H1 (cell line): ENCODE results near the gene LCLAT1. TPM values are rescaled to one million over a fixed set of nuclear protein-coding genes. Genes with fewer than 3 reads are reported as not detected.

ENCODE experiments used
- CTCF ChIA-PET: fragments of 300-600 bp; sonication (Branson Sonifier 250); formaldehyde crosslinking; loops from one replicate; lab custom pipeline; 2021; ENCODE audit not compliant: partially characterized antibody; lab: Charles Lee
- POLR2A ChIA-PET: fragments of 300-600 bp; sonication (Branson Sonifier 250); formaldehyde crosslinking; loops from one replicate; lab custom pipeline; 2021; ENCODE audit warnings: inconsistent platforms; ENCODE audit not compliant: partially characterized antibody; lab: Charles Lee
- DNase-seq, 2 experiments: peaks; one replicate each; pipeline versions ENCODE4 v3.0.0 to v3.0.0-alpha.2; 2010 to 2022; ENCODE audit warnings: low spot score in 2 of 2, low read depth in 1 of 2, mixed read lengths in 1 of 2
- FAIRE-seq: peaks from 2 replicates; lab custom pipeline; 2011; peaks lifted over from hg19 to GRCh38; lab: Jason Lieb, UNC
- H2AFZ ChIP-seq: 2 replicates; pipeline ENCODE4 v1.8.1; 2012; ENCODE audit warnings: low read length, inconsistent platforms
- H2AK5ac ChIP-seq: 2 replicates; pipeline ENCODE4 v1.6.1; 2013; ENCODE audit warnings: low read depth, low read length
- H2BK120ac ChIP-seq: replicated peaks from 2 replicates; pipeline ENCODE3; 2013; ENCODE audit warnings: low read depth, low read length, inconsistent platforms
- H2BK12ac ChIP-seq: 2 replicates; pipeline ENCODE4 v1.6.1; 2013; ENCODE audit warnings: low read depth, low read length
- H2BK15ac ChIP-seq: 2 replicates; pipeline ENCODE4 v1.6.1; 2013; ENCODE audit warnings: low read length
- H2BK20ac ChIP-seq: 2 replicates; pipeline ENCODE4 v1.6.1; 2013; ENCODE audit warnings: low read length
- H2BK5ac ChIP-seq: 2 replicates; pipeline ENCODE4 v1.6.1; 2013; ENCODE audit warnings: low read depth, low read length
- H3K14ac ChIP-seq: 2 replicates; pipeline ENCODE4 v1.6.1; 2013; ENCODE audit warnings: inconsistent platforms; ENCODE audit not compliant: insufficient read length
- H3K18ac ChIP-seq: 2 replicates; pipeline ENCODE4 v1.6.1; 2013; ENCODE audit warnings: low read length; ENCODE audit errors: extremely low read depth
- H3K23ac ChIP-seq: 2 replicates; pipeline ENCODE4 v1.6.1; 2013; ENCODE audit warnings: inconsistent platforms; ENCODE audit not compliant: insufficient read length
- H3K23me2 ChIP-seq: 2 replicates; pipeline ENCODE4 v1.6.1; 2013; ENCODE audit warnings: low read depth, low read length
- H3K27ac ChIP-seq: 2 replicates; pipeline ENCODE4 v1.6.1; 2011; ENCODE audit warnings: low read depth, low read length, inconsistent platforms
- H3K27me3 ChIP-seq, 4 experiments: replicated peaks in 1 of 4; 1 replicate in 1 of 4; 2 replicates in 3 of 4; pipeline versions ENCODE4 v1.6.1 to v1.8.1; 2011 to 2013; ENCODE audit warnings: low read length in 3 of 4, mild to moderate bottlenecking in 3 of 4, inconsistent platforms in 2 of 4, mixed read lengths in 2 of 4, moderate library complexity in 1 of 4; ENCODE audit not compliant: control insufficient read depth in 3 of 4, insufficient read depth in 3 of 4; ENCODE audit errors: extremely low read depth in 1 of 4
- H3K36me3 ChIP-seq, 4 experiments: 2 replicates each; pipeline versions ENCODE4 v1.6.1 to v1.8.1; 2011 to 2013; ENCODE audit warnings: mild to moderate bottlenecking in 4 of 4, low read length in 3 of 4, moderate library complexity in 2 of 4, control low read depth in 1 of 4, inconsistent platforms in 1 of 4; ENCODE audit not compliant: insufficient read depth in 4 of 4, control insufficient read depth in 2 of 4
- H3K4ac ChIP-seq: replicated peaks from 2 replicates; pipeline ENCODE3; 2013; ENCODE audit warnings: low read length, low read depth, mixed read lengths, inconsistent platforms; ENCODE audit not compliant: insufficient read length
- H3K4me1 ChIP-seq, 4 experiments: replicated peaks in 1 of 4; 1 replicate in 1 of 4; 2 replicates in 3 of 4; pipeline versions ENCODE4 v1.6.1 to v1.8.1; 2011 to 2013; ENCODE audit warnings: low read length in 3 of 4, inconsistent platforms in 2 of 4, mixed read lengths in 1 of 4; ENCODE audit not compliant: insufficient read depth in 4 of 4, control insufficient read depth in 3 of 4
- H3K4me2 ChIP-seq, 2 experiments: 2 replicates each; pipeline versions ENCODE4 v1.6.1 to v1.8.1; 2011 to 2013; ENCODE audit warnings: low read depth in 2 of 2, low read length in 2 of 2, control low read depth in 1 of 2, inconsistent platforms in 1 of 2, mild to moderate bottlenecking in 1 of 2; ENCODE audit not compliant: insufficient read depth in 1 of 2
- H3K4me3 ChIP-seq, 4 experiments: fragments of 200-600, 300-600 bp in 1 of 4; sonication (generic), shearing (Covaris generic), sonication (Bioruptor Twin) in 1 of 4; 2 replicates each; pipeline versions ENCODE4 v1.5.1 to v1.8.1; 2011 to 2016; ENCODE audit warnings: low read length in 4 of 4, low read depth in 3 of 4, control low read depth in 2 of 4, inconsistent platforms in 2 of 4, mild to moderate bottlenecking in 2 of 4, mixed read lengths in 1 of 4, moderate library complexity in 1 of 4; ENCODE audit not compliant: insufficient read depth in 2 of 4; ENCODE audit errors: extremely low read depth in 1 of 4
- H3K56ac ChIP-seq: replicated peaks from 2 replicates; pipeline ENCODE3; 2013; ENCODE audit warnings: low read depth, mild to moderate bottlenecking, mixed read lengths, low read length, inconsistent platforms; ENCODE audit not compliant: insufficient read length
- H3K79me1 ChIP-seq: 2 replicates; pipeline ENCODE4 v1.6.1; 2013; ENCODE audit warnings: low read depth, low read length, control low read depth
- H3K79me2 ChIP-seq, 2 experiments: 2 replicates each; pipeline versions ENCODE4 v1.6.1 to v1.8.1; 2012 to 2013; ENCODE audit warnings: low read length in 2 of 2, mild to moderate bottlenecking in 2 of 2, inconsistent platforms in 1 of 2; ENCODE audit not compliant: insufficient read depth in 2 of 2, control insufficient read depth in 1 of 2
- H3K9ac ChIP-seq, 4 experiments: replicated peaks in 1 of 4; 1 replicate in 1 of 4; 2 replicates in 3 of 4; pipeline versions ENCODE4 v1.6.1 to v1.8.1; 2011 to 2013; ENCODE audit warnings: low read depth in 3 of 4, low read length in 3 of 4, control low read depth in 2 of 4, mild to moderate bottlenecking in 2 of 4, moderate library complexity in 2 of 4, inconsistent platforms in 1 of 4; ENCODE audit errors: extremely low read depth in 1 of 4
- H3K9me3 ChIP-seq, 2 experiments: 2 replicates each; pipeline versions ENCODE4 v1.6.1 to v1.8.1; 2012 to 2013; ENCODE audit warnings: mild to moderate bottlenecking in 2 of 2, moderate library complexity in 2 of 2, control low read depth in 1 of 2, inconsistent platforms in 1 of 2, low read depth in 1 of 2, low read length in 1 of 2, mixed read lengths in 1 of 2; ENCODE audit not compliant: insufficient read depth in 2 of 2
- H4K20me1 ChIP-seq, 2 experiments: replicated peaks in 1 of 2; 2 replicates each; pipeline versions ENCODE3 to v1.8.1; 2011 to 2013; ENCODE audit warnings: inconsistent platforms in 2 of 2, low read length in 2 of 2, mild to moderate bottlenecking in 1 of 2; ENCODE audit not compliant: insufficient read depth in 2 of 2, control insufficient read depth in 1 of 2
- H4K5ac ChIP-seq: 2 replicates; pipeline ENCODE4 v1.6.1; 2013; ENCODE audit warnings: low read length, low read depth, mixed read lengths, inconsistent platforms; ENCODE audit not compliant: insufficient read length
- H4K8ac ChIP-seq: 2 replicates; pipeline ENCODE4 v1.8.0; 2013; ENCODE audit warnings: mild to moderate bottlenecking, moderate library complexity, low read length, inconsistent platforms; ENCODE audit not compliant: insufficient read depth; ENCODE audit errors: extremely low read depth
- H4K91ac ChIP-seq: replicated peaks from 2 replicates; pipeline ENCODE3; 2013; ENCODE audit warnings: low read length, mixed read lengths, inconsistent platforms; ENCODE audit not compliant: insufficient read length
- BRCA1 ChIP-seq: IDR thresholded peaks from 2 replicates; pipeline ENCODE4 v1.6.1; 2012; ENCODE audit warnings: low read depth, low read length, improper control_type of control experiment
- CBX5 ChIP-seq: fragments of 300-800, 300-1000 bp; sonication (generic); IDR thresholded peaks from 2 replicates; pipeline ENCODE4 v1.7.1; 2016; ENCODE audit warnings: antibody characterized with exemption, low read length, low read depth
- CBX8 ChIP-seq: fragments of 300-800, 300-1000 bp; sonication (generic); IDR thresholded peaks from 2 replicates; pipeline ENCODE4 v1.7.1; 2016; ENCODE audit warnings: low read depth, low read length, borderline replicate concordance
- CEBPB ChIP-seq: IDR thresholded peaks from 2 replicates; pipeline ENCODE4 v1.6.1; 2012; ENCODE audit warnings: low read depth, low read length
- PHF8 ChIP-seq: fragments of 200-600 bp; sonication (generic); conservative IDR thresholded peaks from 2 replicates; pipeline ENCODE4 v1.7.1; 2012; ENCODE audit warnings: low read depth, mild to moderate bottlenecking, inconsistent platforms, low read length, moderate library complexity
- RAD21 ChIP-seq, 2 experiments: IDR thresholded peaks in 1 of 2; conservative IDR thresholded peaks in 1 of 2; 2 replicates each; pipeline ENCODE4 v1.6.1; 2011; ENCODE audit warnings: low read depth in 2 of 2, low read length in 2 of 2, improper control_type of control experiment in 1 of 2, inconsistent platforms in 1 of 2, mild to moderate bottlenecking in 1 of 2, moderate library complexity in 1 of 2
- RXRA ChIP-seq: IDR thresholded peaks from 2 replicates; pipeline ENCODE4 v1.6.1; 2011; ENCODE audit warnings: low read depth, mild to moderate bottlenecking, low read length, moderate library complexity; ENCODE audit not compliant: insufficient read depth
- SAP30 ChIP-seq: fragments of 300-600 bp; sonication (generic); IDR thresholded peaks from 2 replicates; pipeline ENCODE4 v1.7.1; 2012; ENCODE audit warnings: low read length, moderate library complexity, mild to moderate bottlenecking, inconsistent platforms; ENCODE audit not compliant: insufficient read depth, insufficient replicate concordance
- SIX5 ChIP-seq: IDR thresholded peaks from 2 replicates; pipeline ENCODE4 v1.6.1; 2011; ENCODE audit warnings: mild to moderate bottlenecking, low read depth, low read length
- SP1 ChIP-seq: IDR thresholded peaks from 2 replicates; pipeline ENCODE4 v1.6.1; 2011; ENCODE audit warnings: low read depth, low read length
- TAF1 ChIP-seq: IDR thresholded peaks from 2 replicates; pipeline ENCODE4 v1.6.1; 2011; ENCODE audit warnings: mild to moderate bottlenecking, low read depth, low read length
- ZNF274 ChIP-seq: IDR thresholded peaks from 2 replicates; pipeline ENCODE4 v1.7.0; 2012; ENCODE audit warnings: low read length, borderline replicate concordance; ENCODE audit errors: extremely low read depth
- WGBS, 2 experiments: shearing (Covaris generic) in 1 of 2; methylation state at CpG; one replicate each; pipeline versions ENCODE4 v1.1.6 to v1.1.7; 2013 to 2015; ENCODE audit warnings: low lambda C conversion rate in 2 of 2, mixed read lengths in 2 of 2, inconsistent platforms in 1 of 2, low coverage in 1 of 2, missing lambda C conversion rate in 1 of 2; ENCODE audit not compliant: insufficient replicate concordance in 2 of 2, insufficient coverage in 1 of 2, insufficient read length in 1 of 2; ENCODE audit errors: extremely low coverage in 1 of 2, missing lambda C conversion rate in 1 of 2; 5-methylcytosine and 5-hydroxymethylcytosine counted together
- polyA plus RNA-seq, 7 experiments: library from polyadenylated mRNA; depleted of rRNA in 3 of 7; stranded (reverse) in 5 of 7; unstranded in 2 of 7; fragments of >200 nt in 5 of 7; fragments of 200-250 nt in 2 of 7; gene quantifications; 1 replicate in 5 of 7; 2 replicates in 1 of 7; 4 replicates in 1 of 7; pipeline versions ENCODE4 v1.2.1 to v1.2.3, GENCODE V29; 2011 to 2013; ENCODE audit warnings: missing spikeins in 2 of 7, mixed read lengths in 2 of 7
- total RNA-seq: library from RNA; stranded (reverse); fragmentation: NEBNext Ultra II Directional; extraction: Animal tissue kit (Norgen Biotek cat#: 25700); gene quantifications from 2 replicates; pipeline ENCODE4 v1.2.1, GENCODE V29; 2021

LCLAT1 gene
- total and polyA plus RNA-seq, 2 of the 8 experiments (the other 6 are each of a cell fraction or from before 2014, with no cell fraction given) = 7.6 to 22.0 TPM

DNA sequence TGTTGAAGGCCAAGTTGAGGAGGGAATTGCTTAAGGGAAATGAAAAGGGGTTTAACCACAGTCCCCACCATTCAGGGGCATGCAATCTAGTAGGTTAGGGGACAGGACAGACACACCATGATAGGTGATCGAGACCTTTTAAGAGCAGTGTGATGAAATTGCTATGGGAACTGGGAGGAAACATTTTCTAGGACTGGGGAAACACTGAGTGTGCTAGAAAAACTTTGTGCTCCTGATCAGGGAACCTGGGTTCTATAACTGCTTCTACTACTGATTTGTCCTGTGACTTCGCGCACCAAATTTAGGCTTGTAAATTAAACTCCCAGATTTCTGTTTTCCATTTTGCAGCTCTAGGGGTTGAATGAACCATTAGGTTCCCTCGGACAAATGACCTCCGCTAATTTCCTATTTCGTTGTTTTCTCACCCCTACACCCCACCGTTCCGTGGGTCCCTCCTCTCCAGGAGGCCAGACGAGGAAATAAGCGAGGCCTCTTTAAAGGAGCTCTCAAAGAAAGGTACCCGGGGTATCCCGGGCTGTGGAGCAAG, 371 bp upstream of the LCLAT1 start:
- DNase-seq (no peak), FAIRE-seq (no peak)
- peak overlapping the region; percentile 73 to 82 (median 80); a peak in 4 of 7 replicates for H3K9ac ChIP-seq
- CTCF ChIA-PET = interaction anchor here (0.7 to 2.7 kb wide), 5 partner anchors 155 to 336 kb away, joined by 3 to 9 read pairs (median 3); no protein-coding TSS in a partner anchor
- H2BK20ac ChIP-seq = no peak overlapping the region
- peak overlapping the region; percentile 74 to 82 (median 79) for H3K4me3 ChIP-seq
- no peaks in the 10 kb centered on the region for H3K9me3 ChIP-seq
- H3K56ac ChIP-seq = no peak overlapping the region
- no peak overlapping the region for H2BK5ac ChIP-seq
- peak overlapping the region; percentile 93; the same call in 1 of the 2 replicates for H2AFZ ChIP-seq
- H4K91ac ChIP-seq = no peak overlapping the region
- 18% methylated on average over 9 of the region's 12 CpGs; no CpG with 5 or more reads in 1 of the 2 experiments for WGBS, 2 experiments
- H3K14ac ChIP-seq = no peak overlapping the region
- no peak overlapping the region; the same call in 1 of the 2 replicates for H3K18ac ChIP-seq
- H4K5ac ChIP-seq = peak overlapping the region; percentile 76
- H2BK120ac ChIP-seq = no peak overlapping the region
- peak overlapping the region; percentile 27 for H3K4ac ChIP-seq
- TF ChIP-seq TAF1 (no peak), SIX5 (no peak), PHF8 (no peak; the same call in 1 of the 2 replicates), ZNF274 (no peak), CBX5 (no peak), CBX8 (no peak), RXRA (no peak), BRCA1 (no peak), SAP30 (no peak), SP1 (no peak), RAD21 (IDR thresholded peaks at IDR 0.05 in 1 of 2, conservative IDR thresholded peaks at IDR 0.05 in 1 of 2; ENCODE audit: low read depth in 2 of 2, low read length in 2 of 2) (no peak), CEBPB (no peak)
- peak overlapping the region; percentile 99; the same call in 1 of the 2 replicates for H4K8ac ChIP-seq
- H3K27me3 ChIP-seq = peaks cover 0 to 5% (median under 1%) of the 10 kb centered on the region in 4 experiments; a peak in 3 of 7 replicates
- peaks cover 5% of the 10 kb centered on the region; the same call in 1 of the 2 replicates for H3K23me2 ChIP-seq
- no peak overlapping the region for H2BK12ac ChIP-seq
- H2BK15ac ChIP-seq = no peak overlapping the region
- H3K36me3 ChIP-seq = no peaks in the 10 kb centered on the region
- H3K27ac ChIP-seq = peak overlapping the region; percentile 79; the same call in 1 of the 2 replicates
- H3K79me2 ChIP-seq = peaks cover 2 to 37% of the 10 kb centered on the region in 2 experiments; a peak in 2 of 4 replicates
- peaks cover 0 to 5% (median 3%) of the 10 kb centered on the region in 4 experiments; a peak in 5 of 7 replicates for H3K4me1 ChIP-seq
- no peak overlapping the region for H3K23ac ChIP-seq
- H4K20me1 ChIP-seq = peaks cover 0 to 2% of the 10 kb centered on the region in 2 experiments
- H2AK5ac ChIP-seq = no peak overlapping the region
- H3K79me1 ChIP-seq = peaks cover 3% of the 10 kb centered on the region; the same call in 1 of the 2 replicates
- POLR2A ChIA-PET = interaction anchor here (0.8 to 2.2 kb wide), 9 partner anchors 10 to 216 kb away, joined by 3 to 6 read pairs (median 4); partner anchors contain the start of gene LBH
- H3K4me2 ChIP-seq = peak overlapping the region; percentile 73 to 82
